ENCODE results near the gene SLAMF9. TPM values are rescaled to one million over a fixed set of nuclear protein-coding genes. Genes with fewer than 3 reads are reported as not detected.

The SLAMF9 gene
- polyA plus RNA-seq, 1 donor (not counting 4 experiments of a cell fraction or from before 2014, with no cell fraction given) = 0.31 TPM

- Histone ChIP-seq H3K9ac (ENCODE audit: control insufficient read depth, extremely low read depth, insufficient read depth, low read length) (no peak overlapping the region), H3K79me2 (ENCODE audit: control insufficient read depth, insufficient read depth, low read length) (no peaks in the 10 kb centered on the region), H3K27ac (ENCODE audit: control insufficient read depth, insufficient read depth, low read length) (no peak overlapping the region), H4K20me1 (ENCODE audit: control insufficient read depth, extremely low read depth, insufficient read depth, low read length) (no peaks in the 10 kb centered on the region), H3K9me1 (ENCODE audit: control insufficient read depth, extremely low read depth, insufficient read depth, low read length) (peaks cover 4% of the 10 kb centered on the region), H3K36me3 (ENCODE audit: control insufficient read depth in 2 of 2, extremely low read depth in 1 of 2, insufficient read depth in 2 of 2, low read length in 2 of 2) (no peaks in the 10 kb centered on the region), H3K4me2 (ENCODE audit: control insufficient read depth, extremely low read depth, insufficient read depth, low read depth, low read length) (no peak overlapping the region), H3K4me3 (ENCODE audit: control insufficient read depth in 2 of 3, extremely low read depth in 1 of 3, insufficient read depth in 2 of 3, low read depth in 1 of 3, low read length in 3 of 3) (no peak overlapping the region), H2AFZ (ENCODE audit: control insufficient read depth, low read length) (no peak overlapping the region), H3K9me3 (ENCODE audit: control insufficient read depth, low read depth, low read length) (no peaks in the 10 kb centered on the region), H3K4me1 (ENCODE audit: control insufficient read depth, extremely low read depth, insufficient read depth, low read length) (peaks cover 65% of the 10 kb centered on the region), H3K27me3 (ENCODE audit: control insufficient read depth, extremely low read depth, insufficient read depth, low read length) (no peaks in the 10 kb centered on the region)
- TF ChIP-seq CTCF (optimal IDR thresholded peaks at IDR 0.05 in 1 of 3, IDR thresholded peaks at IDR 0.05 in 1 of 3, conservative IDR thresholded peaks at IDR 0.05 in 1 of 3; ENCODE audit: extremely low read depth in 1 of 3, insufficient read depth in 2 of 3, low read length in 3 of 3) (no peak), EZH2 (IDR thresholded peaks at IDR 0.05; ENCODE audit: low read length) (no peak)
- FAIRE-seq (peak; percentile 44), DNase-seq (ENCODE audit: low read depth, low spot score) (no peak)
- dilution Hi-C loops (cut with MboI; ENCODE audit: extremely low pct_ligation_motif_present, low sequenced_read_pairs) = no loop called here
Observed at GRCh38 chr1:159942632-159943277, 11.3 kb downstream of the SLAMF9 start.

- Histone ChIP-seq H3K4me1 (ENCODE audit: control insufficient read depth, extremely low read depth, insufficient read depth, low read length) (peaks cover 73% of the 10 kb centered on the region), H3K27me3 (ENCODE audit: control insufficient read depth, extremely low read depth, insufficient read depth, low read length) (no peaks in the 10 kb centered on the region), H3K9me1 (ENCODE audit: control insufficient read depth, extremely low read depth, insufficient read depth, low read length) (peaks cover 4% of the 10 kb centered on the region), H3K27ac (ENCODE audit: control insufficient read depth, insufficient read depth, low read length) (no peak overlapping the region), H3K36me3 (ENCODE audit: control insufficient read depth in 2 of 2, extremely low read depth in 1 of 2, insufficient read depth in 2 of 2, low read length in 2 of 2) (no peaks in the 10 kb centered on the region), H3K4me2 (ENCODE audit: control insufficient read depth, extremely low read depth, insufficient read depth, low read depth, low read length) (peak overlapping the region; percentile 9), H2AFZ (ENCODE audit: control insufficient read depth, low read length) (no peak overlapping the region), H3K9ac (ENCODE audit: control insufficient read depth, extremely low read depth, insufficient read depth, low read length) (no peak overlapping the region), H3K9me3 (ENCODE audit: control insufficient read depth, low read depth, low read length) (no peaks in the 10 kb centered on the region), H3K4me3 (ENCODE audit: control insufficient read depth in 2 of 3, extremely low read depth in 1 of 3, insufficient read depth in 2 of 3, low read depth in 1 of 3, low read length in 3 of 3) (no peak overlapping the region), H4K20me1 (ENCODE audit: control insufficient read depth, extremely low read depth, insufficient read depth, low read length) (no peaks in the 10 kb centered on the region), H3K79me2 (ENCODE audit: control insufficient read depth, insufficient read depth, low read length) (no peaks in the 10 kb centered on the region)
- no peak for DNase-seq (ENCODE audit: low read depth, low spot score)
- FAIRE-seq = no peak
- dilution Hi-C loops (cut with MboI; ENCODE audit: extremely low pct_ligation_motif_present, low sequenced_read_pairs) = no loop called here
- TF ChIP-seq EZH2 (IDR thresholded peaks at IDR 0.05; ENCODE audit: low read length) (no peak), CTCF (optimal IDR thresholded peaks at IDR 0.05 in 1 of 3, IDR thresholded peaks at IDR 0.05 in 1 of 3, conservative IDR thresholded peaks at IDR 0.05 in 1 of 3; ENCODE audit: extremely low read depth in 1 of 3, insufficient read depth in 2 of 3, low read length in 3 of 3) (no peak)
Observed at GRCh38 chr1:159941591-159942560, 12.2 kb downstream of the SLAMF9 start.
